Astrocyte (in vitro differentiated cells and primary cell): ENCODE data around the gene CYB5R4.

Source experiments
- CTCF ChIP-seq: IDR thresholded peaks from 2 replicates; pipeline ENCODE4 v1.5.1; 2011; ENCODE audit warnings: low read depth, mild to moderate bottlenecking, inconsistent platforms, low read length, moderate library complexity; ENCODE audit not compliant: insufficient read depth
- EZH2 ChIP-seq: IDR thresholded peaks from 2 replicates; pipeline ENCODE4 v1.6.1; 2012; ENCODE audit warnings: mild to moderate bottlenecking, low read length, inconsistent platforms; ENCODE audit not compliant: insufficient read depth

GRCh38 chr6:83960664-83961063, 101.2 kb downstream of the CYB5R4 start:
- no peak for TF ChIP-seq CTCF
- no peak for TF ChIP-seq EZH2
